Mucosa of descending colon (tissue), 3 donors: ENCODE results near the gene VWA8. TPM values are rescaled to one million over a fixed set of nuclear protein-coding genes. Genes with fewer than 3 reads are reported as not detected.

Experiments used
- ATAC-seq: fragments of 200-7000 bp; cut with Tn5 transposase; one replicate; pipeline ENCODE4 v1.9.1; 2020; ENCODE audit warnings: mild to moderate bottlenecking, moderate library complexity
- DNase-seq, 3 donors: peaks; one replicate each; pipeline ENCODE4 v3.0.0-alpha.2; 2020
- H3K36me3 ChIP-seq: fragments of 200-600 bp; one replicate; pipeline ENCODE4 v1.8.0; 2021; ENCODE audit warnings: low read depth, mild to moderate bottlenecking
- H3K4me1 ChIP-seq: fragments of 200-600 bp; one replicate; pipeline ENCODE4 v1.8.0; 2021; ENCODE audit warnings: low read depth, mild to moderate bottlenecking
- H3K4me3 ChIP-seq: fragments of 200-600 bp; one replicate; pipeline ENCODE4 v1.8.0; 2021; ENCODE audit warnings: mild to moderate bottlenecking
- H3K9me3 ChIP-seq: fragments of 200-600 bp; one replicate; pipeline ENCODE4 v1.8.0; 2021; ENCODE audit warnings: mild to moderate bottlenecking
- intact Hi-C, 2 donors: fragments of 100-400 bp; cut with DNase I in 1 of 2; cut with micrococcal nuclease in 1 of 2; formaldehyde crosslinking; loops; one replicate each; pipeline versions ENCODE4 v1.11.0 to v1.11.1; 2022; cut with DNase I, micrococcal nuclease
- total RNA-seq, 3 donors: library from RNA; stranded (reverse); fragmentation: NEBNext Ultra II Directional in 2 of 3; extraction: Animal tissue kit (Norgen Biotek cat#: 25700) in 2 of 3; gene quantifications; one replicate each; pipeline versions ENCODE4 v1.2.1 to v1.2.4, GENCODE V29; 2021 to 2023
- TF ChIP-seq, protein P1 (sequence below): fragments of 200-600 bp; IDR thresholded peaks from one replicate; pipeline ENCODE4 v1.8.0; 2022; ENCODE audit warnings: antibody characterized with exemption, mild to moderate bottlenecking
- donor health status: DM: no; HTN: no; CAD: no; lungs with moderate emphysema.
- donor health status: DM: no; HTN: no; CAD: no.
- donor health status: DM: no; HTN: yes; CAD: no.

The VWA8 gene
- total RNA-seq, 3 donors from 2014 or later = 19.1 to 31.5 (median 27.0) TPM

- no peaks in the 10 kb centered on the region for H3K36me3 ChIP-seq
- TF ChIP-seq, protein P1, sequence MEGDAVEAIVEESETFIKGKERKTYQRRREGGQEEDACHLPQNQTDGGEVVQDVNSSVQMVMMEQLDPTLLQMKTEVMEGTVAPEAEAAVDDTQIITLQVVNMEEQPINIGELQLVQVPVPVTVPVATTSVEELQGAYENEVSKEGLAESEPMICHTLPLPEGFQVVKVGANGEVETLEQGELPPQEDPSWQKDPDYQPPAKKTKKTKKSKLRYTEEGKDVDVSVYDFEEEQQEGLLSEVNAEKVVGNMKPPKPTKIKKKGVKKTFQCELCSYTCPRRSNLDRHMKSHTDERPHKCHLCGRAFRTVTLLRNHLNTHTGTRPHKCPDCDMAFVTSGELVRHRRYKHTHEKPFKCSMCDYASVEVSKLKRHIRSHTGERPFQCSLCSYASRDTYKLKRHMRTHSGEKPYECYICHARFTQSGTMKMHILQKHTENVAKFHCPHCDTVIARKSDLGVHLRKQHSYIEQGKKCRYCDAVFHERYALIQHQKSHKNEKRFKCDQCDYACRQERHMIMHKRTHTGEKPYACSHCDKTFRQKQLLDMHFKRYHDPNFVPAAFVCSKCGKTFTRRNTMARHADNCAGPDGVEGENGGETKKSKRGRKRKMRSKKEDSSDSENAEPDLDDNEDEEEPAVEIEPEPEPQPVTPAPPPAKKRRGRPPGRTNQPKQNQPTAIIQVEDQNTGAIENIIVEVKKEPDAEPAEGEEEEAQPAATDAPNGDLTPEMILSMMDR = no peak
- intact Hi-C loops = no loop called here
- ATAC-seq (no peak), DNase-seq (no peak)
- H3K4me1 ChIP-seq = no peaks in the 10 kb centered on the region
- no peak overlapping the region for H3K4me3 ChIP-seq
- H3K9me3 ChIP-seq = no peaks in the 10 kb centered on the region
Measured at GRCh38 chr13:41969072-41969471, 8.2 kb upstream of the VWA8 start.

GRCh38 chr13:41966671-41967070, 5.8 kb upstream of the VWA8 start:
- DNase-seq (no peak), ATAC-seq (no peak)
- no peaks in the 10 kb centered on the region for H3K4me1 ChIP-seq
- intact Hi-C loops = no loop called here
- TF ChIP-seq, protein P1 = no peak
- no peak overlapping the region for H3K4me3 ChIP-seq
- no peaks in the 10 kb centered on the region for H3K36me3 ChIP-seq
- no peaks in the 10 kb centered on the region for H3K9me3 ChIP-seq

GRCh38 chr13:41962994-41963393, 2.1 kb upstream of the VWA8 start:
- Histone ChIP-seq H3K36me3 (no peaks in the 10 kb centered on the region), H3K4me1 (peaks cover 2% of the 10 kb centered on the region), H3K9me3 (no peaks in the 10 kb centered on the region), H3K4me3 (no peak overlapping the region)
- ATAC-seq (no peak), DNase-seq (no peak)
- intact Hi-C loops = no loop called here
- TF ChIP-seq, protein P1 = no peak

DNA sequence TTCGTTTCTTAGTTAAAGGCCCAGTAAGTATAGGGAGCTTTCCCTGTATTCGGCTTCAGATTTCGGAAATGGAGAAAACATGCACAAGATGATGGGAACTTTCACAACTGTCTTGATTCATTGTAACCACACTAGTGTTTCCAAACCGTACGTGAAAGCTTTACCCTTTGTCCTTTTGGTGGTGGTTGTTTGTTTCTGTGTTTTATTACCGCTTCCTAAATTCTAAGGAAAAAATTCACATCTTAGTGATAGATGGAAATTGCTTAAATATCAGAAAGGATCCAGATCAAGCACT, 504 bp upstream of the VWA8 start:
- peak; percentile 6 for ATAC-seq
- TF ChIP-seq, protein P1 = no peak

DNA sequence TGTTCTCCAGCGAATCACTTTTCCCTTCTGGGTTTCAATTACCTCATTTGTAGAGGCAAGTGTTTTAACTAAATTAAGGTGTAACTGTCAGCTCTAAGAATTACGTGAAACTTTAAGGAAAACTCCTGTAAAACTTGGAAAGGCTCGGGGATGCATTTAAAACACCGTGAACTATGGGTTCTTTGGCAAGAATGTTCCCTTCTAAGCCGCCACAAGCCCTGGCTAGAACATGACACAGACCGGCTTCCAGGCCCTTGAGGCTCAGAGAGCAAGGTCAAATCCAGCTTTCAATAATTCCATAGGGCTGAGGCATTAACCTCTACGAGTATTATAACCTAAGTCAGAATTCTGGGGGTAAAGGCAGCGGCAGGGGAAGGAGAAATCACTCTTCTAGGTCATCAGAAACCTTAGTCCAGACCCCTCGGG, 685 bp downstream of the VWA8 start:
- intact Hi-C loops = no loop called here
- ATAC-seq (peak; percentile 59), DNase-seq (no peak)
- H3K9me3 ChIP-seq = no peaks in the 10 kb centered on the region
- H3K36me3 ChIP-seq = no peaks in the 10 kb centered on the region
- peaks cover 2% of the 10 kb centered on the region for H3K4me1 ChIP-seq
- H3K4me3 ChIP-seq = peak overlapping the region; percentile 75
- TF ChIP-seq, protein P1 = no peak

More for the DNA sequence above, 504 bp upstream of the VWA8 start:
- Histone ChIP-seq H3K9me3 (no peaks in the 10 kb centered on the region), H3K4me3 (peak overlapping the region; percentile 75), H3K4me1 (peaks cover 2% of the 10 kb centered on the region), H3K36me3 (no peaks in the 10 kb centered on the region)
- no peak for DNase-seq
- intact Hi-C loops = no loop called here

GRCh38 chr13:41956272-41956671, 4.6 kb downstream of the VWA8 start:
- DNase-seq (no peak), ATAC-seq (no peak)
- TF ChIP-seq, protein P1 = no peak
- Histone ChIP-seq H3K36me3 (no peaks in the 10 kb centered on the region), H3K4me3 (no peak overlapping the region), H3K9me3 (no peaks in the 10 kb centered on the region), H3K4me1 (peaks cover 2% of the 10 kb centered on the region)
- intact Hi-C loops = no loop called here
